Neural progenitor cell (in vitro differentiated cells): Measurements from ENCODE around the gene IGBP1. TPM values are rescaled to one million over a fixed set of nuclear protein-coding genes. Genes with fewer than 3 reads are reported as not detected.
"Not testable (repeated sequence)": the region's sequence is repeated elsewhere in the genome, so short reads cannot be mapped to it uniquely, and the experiment has no call there.

Experiments
- DNase-seq: peaks from one replicate; pipeline ENCODE4 v3.0.0-alpha.2; 2016; ENCODE audit warnings: low spot score
- H2AFZ ChIP-seq: fragments of 200-600 bp; sonication (generic); replicated peaks from 2 replicates; pipeline ENCODE4 v1.6.1; 2016; ENCODE audit warnings: antibody characterized with exemption
- H3F3A ChIP-seq: fragments of 200-600 bp; sonication (generic); 2 replicates; pipeline ENCODE4 v1.6.1; 2016; ENCODE audit warnings: antibody characterized with exemption, low read depth
- H3K27ac ChIP-seq: fragments of 200-600 bp; sonication (generic); 2 replicates; pipeline ENCODE4 v1.5.1; 2016; ENCODE audit warnings: mild to moderate bottlenecking
- H3K27me3 ChIP-seq: fragments of 200-600 bp; sonication (generic); 2 replicates; pipeline ENCODE4 v1.6.1; 2016; ENCODE audit warnings: mild to moderate bottlenecking, moderate library complexity
- H3K36me3 ChIP-seq: fragments of 200-600 bp; sonication (generic); 2 replicates; pipeline ENCODE4 v1.5.1; 2016
- H3K4me1 ChIP-seq: fragments of 200-600 bp; sonication (generic); 2 replicates; pipeline ENCODE4 v1.6.1; 2016; ENCODE audit warnings: mixed run types
- H3K4me2 ChIP-seq: fragments of 200-600 bp; sonication (generic); 2 replicates; pipeline ENCODE4 v1.6.1; 2016
- H3K4me3 ChIP-seq: fragments of 200-600 bp; sonication (generic); 2 replicates; pipeline ENCODE4 v1.5.1; 2016
- H3K79me2 ChIP-seq: fragments of 200-600 bp; sonication (generic); 2 replicates; pipeline ENCODE4 v1.6.1; 2016; ENCODE audit warnings: low read depth
- H3K9ac ChIP-seq: fragments of 200-600 bp; sonication (generic); 2 replicates; pipeline ENCODE4 v1.6.1; 2016
- H3K9me3 ChIP-seq: fragments of 200-600 bp; sonication (generic); 2 replicates; pipeline ENCODE4 v1.5.1; 2016; ENCODE audit warnings: low read depth
- H4K20me1 ChIP-seq: fragments of 200-600 bp; sonication (generic); 2 replicates; pipeline ENCODE4 v1.6.1; 2016; ENCODE audit warnings: low read depth
- H3K27ac Mint-ChIP-seq: 3 replicates; pipeline ENCODE4 v1.8.0; 2021; ENCODE audit warnings: mixed read lengths
- H3K27me3 Mint-ChIP-seq: 2 replicates; pipeline ENCODE4 v1.8.0; 2022; ENCODE audit warnings: low read depth, mild to moderate bottlenecking, inconsistent platforms, moderate library complexity, mixed read lengths; ENCODE audit not compliant: insufficient read depth
- H3K36me3 Mint-ChIP-seq: 3 replicates; pipeline ENCODE4 v1.8.0; 2021; ENCODE audit warnings: mixed read lengths
- H3K4me1 Mint-ChIP-seq: 3 replicates; pipeline ENCODE4 v1.8.0; 2021; ENCODE audit warnings: mixed read lengths
- H3K4me3 Mint-ChIP-seq: 3 replicates; pipeline ENCODE4 v1.8.0; 2021; ENCODE audit warnings: mild to moderate bottlenecking, moderate library complexity, mixed read lengths
- H3K9me3 Mint-ChIP-seq: 3 replicates; pipeline ENCODE4 v1.8.0; 2020; ENCODE audit warnings: mixed read lengths
- CTCF ChIP-seq: fragments of 200-600 bp; sonication (generic); IDR thresholded peaks from 2 replicates; pipeline ENCODE4 v1.5.1; 2017; ENCODE audit warnings: antibody characterized with exemption, mild to moderate bottlenecking
- EZH2 ChIP-seq: fragments of 200-600 bp; sonication (generic); IDR thresholded peaks from 2 replicates; pipeline ENCODE4 v1.6.1; 2017; ENCODE audit warnings: antibody characterized with exemption, mild to moderate bottlenecking, moderate library complexity
- EZH2phosphoT487 ChIP-seq: fragments of 200-600 bp; sonication (generic); IDR thresholded peaks from 2 replicates; pipeline ENCODE4 v1.6.1; 2017; ENCODE audit warnings: antibody characterized with exemption
- total RNA-seq: library from RNA; depleted of rRNA; stranded (reverse); fragments of >200 nt; gene quantifications from 2 replicates; pipeline ENCODE4 v1.2.3, GENCODE V29; 2015; ENCODE audit warnings: low replicate concordance

Gene IGBP1
- total RNA-seq, 1 donor from 2014 or later, result 54.0 TPM

GRCh38 chrX:70208479-70208878 lies 75.2 kb downstream of the IGBP1 start:
- Histone ChIP-seq H4K20me1 (no peaks in the 10 kb centered on the region), H3K9ac (no peak overlapping the region), H3K36me3 (no peaks in the 10 kb centered on the region), H3K9me3 (no peaks in the 10 kb centered on the region), H3K4me3 (no peak overlapping the region), H3F3A (no peaks in the 10 kb centered on the region), H3K4me1 (no peaks in the 10 kb centered on the region), H3K4me2 (no peak overlapping the region), H3K79me2 (no peaks in the 10 kb centered on the region), H3K27me3 (no peaks in the 10 kb centered on the region), H3K27ac (no peak overlapping the region), H2AFZ (no peak overlapping the region)
- Mint-ChIP-seq H3K27me3 (no peaks in the 10 kb centered on the region), H3K4me3 (no peak overlapping the region), H3K4me1 (no peaks in the 10 kb centered on the region), H3K36me3 (no peaks in the 10 kb centered on the region), H3K9me3 (peaks cover 5% of the 10 kb centered on the region), H3K27ac (no peak overlapping the region)
- TF ChIP-seq EZH2 (no peak), EZH2phosphoT487 (no peak), CTCF (no peak)
- no peak for DNase-seq

GRCh38 chrX:70209570-70209969 lies 76.3 kb downstream of the IGBP1 start:
- not testable (repeated sequence) for DNase-seq

More at GRCh38 chrX:70209570-70209969, 76.3 kb downstream of the IGBP1 start:
- not testable (repeated sequence) for H3K4me2 ChIP-seq, H2AFZ ChIP-seq, H3F3A ChIP-seq, H3K4me1 ChIP-seq, H3K27me3 Mint-ChIP-seq, H3K27me3 ChIP-seq, H4K20me1 ChIP-seq, H3K27ac ChIP-seq, H3K9me3 ChIP-seq, H3K36me3 ChIP-seq, H3K9ac ChIP-seq, H3K4me1 Mint-ChIP-seq, H3K4me3 ChIP-seq, H3K4me3 Mint-ChIP-seq, H3K36me3 Mint-ChIP-seq, H3K27ac Mint-ChIP-seq, H3K9me3 Mint-ChIP-seq, H3K79me2 ChIP-seq

Other genes with a start within 250 kb of the IGBP1 start
- gene AWAT2, start 83.5 kb upstream of the IGBP1 start, total RNA-seq, result not detected in 2 replicates
- not detected in 2 replicates for gene OTUD6A, start 71.0 kb upstream of the IGBP1 start, total RNA-seq
- not detected in 2 replicates for gene DGAT2L6, start 44.0 kb downstream of the IGBP1 start, total RNA-seq
- gene AWAT1, start 101.2 kb downstream of the IGBP1 start, total RNA-seq, result not detected in 2 replicates
- gene P2RY4, start 126.8 kb downstream of the IGBP1 start, total RNA-seq, result 0.28 TPM in 1 of 2 replicates, not detected in the other
- gene ARR3, start 134.9 kb downstream of the IGBP1 start, total RNA-seq, result not detected in 2 replicates
- not detected in 2 replicates for gene RAB41, start 148.7 kb downstream of the IGBP1 start, total RNA-seq
- gene PDZD11, start 156.5 kb downstream of the IGBP1 start, total RNA-seq, result 27.7 and 34.7 TPM in 2 replicates
- 63.6 and 77.6 TPM in 2 replicates for gene KIF4A, start 156.7 kb downstream of the IGBP1 start, total RNA-seq